Measurements from ENCODE around the gene ZGLP1.
"Not testable (repeated sequence)": the region's sequence is repeated elsewhere in the genome, so short reads cannot be mapped to it uniquely, and the experiment has no call there.

Gene ZGLP1

GRCh38 chr19:10309423-10309822, at the start of gene ZGLP1:
Gene ZGLP1 (minus strand): TSS chr19:10309815.
- DNase-seq (ENCODE audit: low read depth) = no peak

- no peak for DNase-seq (ENCODE audit: low read depth)
These were observed 46.8 kb upstream of the ZGLP1 start for GRCh38 chr19:10356431-10356830.

GRCh38 chr19:10353793-10354391, 44.3 kb upstream of the ZGLP1 start:
- DNase-seq (ENCODE audit: low read depth) = no peak

- no peak for DNase-seq (ENCODE audit: low read depth)
These were observed 43.4 kb upstream of the ZGLP1 start for GRCh38 chr19:10352764-10353671.

GRCh38 chr19:10346509-10346908, 36.9 kb upstream of the ZGLP1 start:
- DNase-seq (ENCODE audit: low read depth) = no peak

- DNase-seq (ENCODE audit: low read depth) = no peak
These were observed 35.2 kb upstream of the ZGLP1 start for GRCh38 chr19:10344780-10345179.

GRCh38 chr19:10343495-10343894, 33.9 kb upstream of the ZGLP1 start:
- no peak for DNase-seq (ENCODE audit: low read depth)

- DNase-seq (ENCODE audit: low read depth) = no peak
These were observed 30.4 kb upstream of the ZGLP1 start for GRCh38 chr19:10339977-10340376.

GRCh38 chr19:10339380-10339960, 29.9 kb upstream of the ZGLP1 start, which contains the start of gene ICAM3:
Gene ICAM3 (minus strand): TSS chr19:10339624. CDS start chr19:10339614, 10 bp downstream.
- no peak for DNase-seq (ENCODE audit: low read depth)

- DNase-seq (ENCODE audit: low read depth) = no peak
These were observed 29.3 kb upstream of the ZGLP1 start for GRCh38 chr19:10338940-10339339.

GRCh38 chr19:10336725-10337124, 27.1 kb upstream of the ZGLP1 start:
- DNase-seq (ENCODE audit: low read depth) = not testable (repeated sequence)

- DNase-seq (ENCODE audit: low read depth) = no peak
These were observed 25.9 kb upstream of the ZGLP1 start for GRCh38 chr19:10335352-10335985.

- DNase-seq (ENCODE audit: low read depth) = peak; percentile 85
These were observed 25.2 kb upstream of the ZGLP1 start for GRCh38 chr19:10334588-10335351.

GRCh38 chr19:10333758-10334587, 24.4 kb upstream of the ZGLP1 start:
- DNase-seq (ENCODE audit: low read depth) = no peak

- peak; percentile 83 for DNase-seq (ENCODE audit: low read depth)
These were observed 23.5 kb upstream of the ZGLP1 start, which contains the start of gene RAVER1 for GRCh38 chr19:10332965-10333757. Gene RAVER1 (minus strand): TSS chr19:10333529. CDS start chr19:10333507, 22 bp downstream.

GRCh38 chr19:10332158-10332964, 22.7 kb upstream of the ZGLP1 start:
- no peak for DNase-seq (ENCODE audit: low read depth)

- no peak for DNase-seq (ENCODE audit: low read depth)
These were observed 19.9 kb upstream of the ZGLP1 start for GRCh38 chr19:10329555-10329954.

- DNase-seq (ENCODE audit: low read depth) = no peak
These were observed 19.2 kb upstream of the ZGLP1 start for GRCh38 chr19:10328558-10329429.
